Neuronal stem cell (in vitro differentiated cells): ENCODE results near the gene PPAN.

Source experiments
- DNase-seq: peaks from one replicate; pipeline ENCODE4 v3.0.0-alpha.2; 2013; ENCODE audit warnings: low spot score
- H2AFZ ChIP-seq: one replicate; pipeline ENCODE4 v1.6.1; 2013; ENCODE audit warnings: mild to moderate bottlenecking, low read length, inconsistent platforms
- H2AK5ac ChIP-seq: 2 replicates; pipeline ENCODE4 v1.6.1; 2013; ENCODE audit warnings: low read depth, mild to moderate bottlenecking, inconsistent platforms, low read length, moderate library complexity, mixed read lengths
- H2BK120ac ChIP-seq: 2 replicates; pipeline ENCODE4 v1.6.1; 2013; ENCODE audit warnings: low read depth, mild to moderate bottlenecking, inconsistent platforms, low read length, moderate library complexity, mixed read lengths
- H2BK12ac ChIP-seq: one replicate; pipeline ENCODE4 v1.6.1; 2013; ENCODE audit warnings: low read length, inconsistent platforms
- H2BK15ac ChIP-seq: 2 replicates; pipeline ENCODE4 v1.6.1; 2013; ENCODE audit warnings: mild to moderate bottlenecking, low read length, inconsistent platforms, mixed read lengths
- H2BK5ac ChIP-seq: one replicate; pipeline ENCODE4 v1.6.1; 2013; ENCODE audit warnings: inconsistent platforms, mild to moderate bottlenecking, low read length, moderate library complexity
- H3K14ac ChIP-seq: one replicate; pipeline ENCODE4 v1.6.1; 2013; ENCODE audit warnings: low read length, inconsistent platforms
- H3K18ac ChIP-seq: 2 replicates; pipeline ENCODE4 v1.6.1; 2013; ENCODE audit warnings: low read length, inconsistent platforms
- H3K23ac ChIP-seq: 2 replicates; pipeline ENCODE4 v1.6.1; 2013; ENCODE audit warnings: low read depth, mild to moderate bottlenecking, mixed read lengths, low read length, inconsistent platforms; ENCODE audit not compliant: poor library complexity
- H3K27ac ChIP-seq: replicated peaks from 3 replicates; pipeline ENCODE4 v1.5.1; 2013; ENCODE audit warnings: low read length, inconsistent platforms
- H3K27me3 ChIP-seq, 3 experiments: 2 replicates each; pipeline ENCODE4 v1.6.1; 2013; ENCODE audit warnings: low read length in 3 of 3, mild to moderate bottlenecking in 2 of 3, inconsistent platforms in 1 of 3, low read depth in 1 of 3, mixed read lengths in 1 of 3, moderate library complexity in 1 of 3; ENCODE audit not compliant: control insufficient read depth in 3 of 3, insufficient read depth in 3 of 3
- H3K36me3 ChIP-seq, 2 donors: replicated peaks in 1 of 2; 2 replicates each; pipeline ENCODE4 v1.6.1; 2013; ENCODE audit warnings: low read length in 2 of 2; ENCODE audit not compliant: control insufficient read depth in 2 of 2, insufficient read depth in 2 of 2
- H3K4ac ChIP-seq: 2 replicates; pipeline ENCODE4 v1.6.1; 2013; ENCODE audit warnings: inconsistent platforms, mild to moderate bottlenecking, low read length, moderate library complexity
- H3K4me1 ChIP-seq, 2 donors: 1 replicate in 1 of 2; 2 replicates in 1 of 2; pipeline ENCODE4 v1.6.1; 2013; ENCODE audit warnings: low read length in 2 of 2, low read depth in 1 of 2; ENCODE audit not compliant: control insufficient read depth in 2 of 2, insufficient read depth in 1 of 2
- H3K4me2 ChIP-seq: one replicate; pipeline ENCODE4 v1.6.1; 2013; ENCODE audit warnings: mild to moderate bottlenecking, low read length, inconsistent platforms; ENCODE audit not compliant: insufficient read depth, poor library complexity, severe bottlenecking
- H3K4me3 ChIP-seq, 2 donors: 2 replicates each; pipeline ENCODE4 v1.5.1; 2013; ENCODE audit warnings: low read length in 2 of 2, mild to moderate bottlenecking in 2 of 2, inconsistent platforms in 1 of 2, moderate library complexity in 1 of 2
- H3K79me1 ChIP-seq: one replicate; pipeline ENCODE4 v1.6.1; 2013; ENCODE audit warnings: low read depth, mild to moderate bottlenecking, inconsistent platforms, low read length, moderate library complexity
- H3K9ac ChIP-seq: one replicate; pipeline ENCODE4 v1.6.1; 2013; ENCODE audit warnings: mild to moderate bottlenecking, low read depth, low read length, inconsistent platforms; ENCODE audit not compliant: poor library complexity
- H3K9me3 ChIP-seq, 2 donors: replicated peaks in 1 of 2; 2 replicates each; pipeline versions ENCODE3 to v1.6.1; 2013; ENCODE audit warnings: low read length in 2 of 2, mild to moderate bottlenecking in 2 of 2, inconsistent platforms in 1 of 2, low read depth in 1 of 2, mixed read lengths in 1 of 2, moderate library complexity in 1 of 2; ENCODE audit not compliant: control insufficient read depth in 2 of 2, insufficient read depth in 1 of 2
- H4K8ac ChIP-seq: one replicate; pipeline ENCODE4 v1.6.1; 2013; ENCODE audit warnings: low read depth, mild to moderate bottlenecking, inconsistent platforms, low read length, moderate library complexity
- H4K91ac ChIP-seq: one replicate; pipeline ENCODE4 v1.6.1; 2013; ENCODE audit warnings: low read length, low read depth, mild to moderate bottlenecking, inconsistent platforms; ENCODE audit not compliant: poor library complexity
- WGBS, 2 donors: extraction: QIAGEN DNeasy Blood & Tissue Kit; methylation state at CpG; one replicate each; pipeline ENCODE4 v1.1.7; 2013; ENCODE audit warnings: missing lambda C conversion rate in 2 of 2, mixed read lengths in 1 of 2; ENCODE audit not compliant: insufficient read length in 2 of 2, insufficient replicate concordance in 1 of 2; ENCODE audit errors: extremely low coverage in 2 of 2; 5-methylcytosine and 5-hydroxymethylcytosine counted together

Gene PPAN

DNA sequence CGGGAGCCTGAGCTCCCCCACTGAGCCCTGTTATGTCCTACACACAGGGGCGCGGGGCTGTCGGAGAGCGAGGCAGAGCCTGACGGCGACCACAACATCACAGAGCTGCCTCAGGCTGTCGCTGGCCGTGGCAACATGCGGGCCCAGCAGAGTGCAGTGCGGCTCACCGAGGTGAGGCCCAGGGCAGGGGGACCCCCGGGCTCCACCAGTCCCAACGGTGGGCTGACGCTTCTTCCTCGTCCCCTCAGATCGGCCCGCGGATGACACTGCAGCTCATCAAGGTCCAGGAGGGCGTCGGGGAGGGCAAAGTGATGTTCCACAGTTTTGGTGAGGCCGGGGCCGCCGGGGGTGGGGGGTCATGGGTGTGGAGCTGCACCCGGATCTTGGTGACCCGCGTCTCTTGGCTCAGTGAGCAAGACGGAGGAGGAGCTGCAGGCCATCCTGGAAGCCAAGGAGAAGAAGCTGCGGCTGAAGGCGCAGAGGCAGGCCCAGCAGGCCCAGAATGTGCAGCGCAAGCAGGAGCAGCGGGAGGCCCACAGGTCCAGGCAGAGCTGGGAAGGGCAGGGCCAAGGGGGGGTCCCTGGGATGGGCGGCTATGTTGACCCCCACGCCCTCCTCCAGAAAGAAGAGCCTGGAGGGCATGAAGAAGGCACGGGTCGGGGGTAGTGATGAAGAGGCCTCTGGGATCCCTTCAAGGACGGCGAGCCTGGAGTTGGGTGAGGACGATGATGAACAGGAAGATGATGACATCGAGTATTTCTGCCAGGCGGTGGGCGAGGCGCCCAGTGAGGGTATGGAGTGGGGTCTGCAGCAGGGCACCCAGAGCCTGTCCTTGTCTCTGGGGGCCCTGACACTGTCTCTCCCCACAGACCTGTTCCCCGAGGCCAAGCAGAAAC, 4.2 kb downstream of the PPAN start:
- Histone ChIP-seq H3K9me3 (no peaks in the 10 kb centered on the region), H3K4me1 (peaks cover 9 to 11% of the 10 kb centered on the region in 2 donors), H3K23ac (peak overlapping the region; percentile 43), H3K79me1 (peaks cover 21% of the 10 kb centered on the region), H3K14ac (no peak overlapping the region), H3K4me2 (no peak overlapping the region), H3K4me3 (no peak overlapping the region), H2BK12ac (no peak overlapping the region), H3K27me3 (no peaks in the 10 kb centered on the region), H3K27ac (no peak overlapping the region), H4K8ac (no peak overlapping the region), H2AK5ac (no peak overlapping the region), H3K9ac (peak overlapping the region; percentile 21), H2BK5ac (no peak overlapping the region), H2BK120ac (no peak overlapping the region), H3K36me3 (peaks cover 50 to 73% of the 10 kb centered on the region in 2 donors), H3K18ac (no peak overlapping the region), H4K91ac (no peak overlapping the region), H2AFZ (no peak overlapping the region), H2BK15ac (no peak overlapping the region), H3K4ac (no peak overlapping the region)
- WGBS, 2 donors, result no CpG with 5 or more reads among the region's 44 CpGs
- DNase-seq, result no peak

DNA sequence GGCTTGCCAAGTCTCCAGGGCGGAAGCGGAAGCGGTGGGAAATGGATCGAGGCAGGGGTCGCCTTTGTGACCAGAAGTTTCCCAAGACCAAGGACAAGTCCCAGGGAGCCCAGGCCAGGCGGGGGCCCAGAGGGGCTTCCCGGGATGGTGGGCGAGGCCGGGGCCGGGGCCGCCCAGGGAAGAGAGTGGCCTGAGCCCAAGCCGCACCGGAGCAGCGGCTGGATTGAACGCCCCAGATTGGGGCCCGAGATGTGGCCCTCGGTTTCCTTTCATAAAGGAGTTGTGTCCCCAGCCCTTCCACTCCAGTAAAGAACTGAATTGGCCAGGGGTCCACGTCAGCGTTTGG, 4.8 kb downstream of the PPAN start:
- peaks cover 22% of the 10 kb centered on the region for H3K79me1 ChIP-seq
- H3K9ac ChIP-seq, result no peak overlapping the region
- H3K18ac ChIP-seq, result no peak overlapping the region
- no peak for DNase-seq
- WGBS, 2 donors, result no CpG with 5 or more reads among the region's 19 CpGs
- no peak overlapping the region for H2AFZ ChIP-seq
- H3K4me3 ChIP-seq, result no peak overlapping the region
- no peak overlapping the region for H2BK120ac ChIP-seq
- no peak overlapping the region for H3K14ac ChIP-seq
- H3K27me3 ChIP-seq, result no peaks in the 10 kb centered on the region
- no peak overlapping the region for H2AK5ac ChIP-seq
- no peak overlapping the region for H4K8ac ChIP-seq
- H3K9me3 ChIP-seq, result no peaks in the 10 kb centered on the region
- H4K91ac ChIP-seq, result no peak overlapping the region
- H2BK5ac ChIP-seq, result no peak overlapping the region
- H2BK15ac ChIP-seq, result no peak overlapping the region
- H3K4me1 ChIP-seq, result peaks cover 4 to 6% of the 10 kb centered on the region in 2 donors
- H3K4me2 ChIP-seq, result no peak overlapping the region
- H2BK12ac ChIP-seq, result no peak overlapping the region
- peak overlapping the region; percentile 43 for H3K23ac ChIP-seq
- peaks cover 56 to 79% of the 10 kb centered on the region in 2 donors for H3K36me3 ChIP-seq
- H3K27ac ChIP-seq, result no peak overlapping the region
- no peak overlapping the region for H3K4ac ChIP-seq

DNA sequence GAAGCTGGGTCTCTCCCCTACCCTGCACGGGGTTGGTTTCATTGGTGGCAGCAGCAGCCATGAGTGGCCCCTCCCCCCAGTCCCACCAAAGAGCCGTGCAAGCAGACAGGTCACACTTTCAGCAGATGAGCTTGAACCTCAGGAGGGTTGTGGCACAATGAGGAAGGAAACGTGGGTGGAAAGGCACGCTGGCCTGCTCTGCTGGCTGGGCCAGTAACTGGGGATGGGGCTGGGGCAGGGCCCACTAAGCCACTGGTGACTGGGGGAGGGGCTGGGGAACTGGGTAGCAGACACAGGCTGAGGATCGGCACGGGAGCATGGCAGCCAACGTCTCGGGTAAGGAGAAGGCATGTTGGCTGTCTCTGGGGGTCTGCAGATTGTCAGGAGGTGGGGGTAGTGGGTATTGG, 5.2 kb downstream of the PPAN start, which contains the start of gene P2RY11:
P2RY11 (plus strand) TSS at position 289 of the 407 bp plus-strand sequence; CDS start at position 318, 29 bp downstream.
- H3K4me3 ChIP-seq, result peak within 1 kb of the TSS in 1 of 2 donors; percentile 44
- H3K23ac ChIP-seq, result peak within 1 kb of the TSS; percentile 43
- H3K18ac ChIP-seq, result no peak within 1 kb of the TSS
- no peak within 1 kb of the TSS for H2BK120ac ChIP-seq
- H3K79me1 ChIP-seq, result peaks cover 23% of the 10 kb centered on the region
- H4K91ac ChIP-seq, result no peak within 1 kb of the TSS
- H2BK12ac ChIP-seq, result no peak within 1 kb of the TSS
- no peak within 1 kb of the TSS for H3K27ac ChIP-seq
- DNase-seq, result no peak
- H3K4me2 ChIP-seq, result no peak within 1 kb of the TSS
- WGBS, 2 donors, result no CpG with 5 or more reads among the region's 8 CpGs
- peaks cover 61 to 84% of the 10 kb centered on the region in 2 donors for H3K36me3 ChIP-seq
- H2BK5ac ChIP-seq, result no peak within 1 kb of the TSS
- no peak within 1 kb of the TSS for H3K4ac ChIP-seq
- H2BK15ac ChIP-seq, result no peak within 1 kb of the TSS
- H4K8ac ChIP-seq, result no peak within 1 kb of the TSS
- H3K14ac ChIP-seq, result no peak within 1 kb of the TSS
- no peaks in the 10 kb centered on the region for H3K9me3 ChIP-seq
- H3K27me3 ChIP-seq, result no peaks in the 10 kb centered on the region
- peaks cover 4 to 6% of the 10 kb centered on the region in 2 donors for H3K4me1 ChIP-seq
- H3K9ac ChIP-seq, result no peak within 1 kb of the TSS
- no peak within 1 kb of the TSS for H2AK5ac ChIP-seq
- no peak within 1 kb of the TSS for H2AFZ ChIP-seq

DNA sequence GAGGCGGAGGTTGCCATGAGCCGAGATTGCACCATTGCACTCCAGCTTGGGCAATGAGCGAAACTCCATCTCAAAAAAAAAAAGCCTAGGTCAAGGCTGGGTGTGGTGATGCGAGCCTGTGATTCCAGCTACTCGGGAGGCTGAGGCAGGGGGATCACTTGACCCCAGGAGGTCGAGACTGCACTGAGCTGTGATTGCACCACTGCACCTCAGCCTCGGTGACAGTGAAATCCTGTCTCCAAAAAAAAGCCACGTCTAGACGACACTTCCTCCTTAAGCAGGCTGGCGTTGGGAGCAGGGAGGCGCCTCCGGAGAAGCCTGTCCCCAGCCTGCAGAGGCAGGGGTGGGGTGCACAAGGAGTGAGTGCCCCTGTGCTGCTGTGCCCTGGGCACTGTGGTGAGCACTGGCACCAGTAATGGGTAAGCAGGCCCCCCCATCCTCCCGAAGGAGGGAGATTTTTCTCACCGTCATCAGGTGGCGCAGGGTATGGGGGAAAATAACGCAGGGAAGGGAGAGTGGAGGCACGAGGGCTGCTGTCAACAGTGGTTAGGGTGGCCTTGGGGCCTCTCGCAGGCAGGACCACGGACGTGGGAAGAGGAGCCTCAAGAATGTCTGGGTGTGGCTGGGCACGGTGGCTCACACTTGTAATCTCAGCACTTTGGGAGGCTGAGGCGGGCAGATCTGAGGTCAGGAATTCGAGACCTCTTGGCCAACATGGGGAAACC, 6.0 kb downstream of the PPAN start:
- no peak overlapping the region for H3K18ac ChIP-seq
- H4K91ac ChIP-seq, result no peak overlapping the region
- H3K27me3 ChIP-seq, result no peaks in the 10 kb centered on the region
- H3K4me3 ChIP-seq, result peak overlapping the region in 1 of 2 donors; percentile 44
- H3K23ac ChIP-seq, result no peak overlapping the region
- H2AFZ ChIP-seq, result no peak overlapping the region
- no peak overlapping the region for H3K4me2 ChIP-seq
- H2AK5ac ChIP-seq, result no peak overlapping the region
- H3K36me3 ChIP-seq, result peaks cover 68 to 89% of the 10 kb centered on the region in 2 donors
- H3K9ac ChIP-seq, result no peak overlapping the region
- H2BK12ac ChIP-seq, result no peak overlapping the region
- peaks cover 23% of the 10 kb centered on the region for H3K79me1 ChIP-seq
- DNase-seq, result no peak
- H2BK5ac ChIP-seq, result no peak overlapping the region
- H2BK15ac ChIP-seq, result no peak overlapping the region
- no CpG with 5 or more reads among the region's 23 CpGs for WGBS, 2 donors
- H3K9me3 ChIP-seq, result no peaks in the 10 kb centered on the region
- no peak overlapping the region for H3K14ac ChIP-seq
- no peak overlapping the region for H4K8ac ChIP-seq
- H3K4ac ChIP-seq, result no peak overlapping the region
- no peak overlapping the region for H3K27ac ChIP-seq
- peaks cover under 1 to 3% of the 10 kb centered on the region in 2 donors for H3K4me1 ChIP-seq
- H2BK120ac ChIP-seq, result no peak overlapping the region
